H9 (cell line): Measurements from ENCODE around the gene SLC38A3. TPM values are rescaled to one million over a fixed set of nuclear protein-coding genes. Genes with fewer than 3 reads are reported as not detected.

ENCODE experiments used
- DNase-seq: peaks from one replicate; pipeline ENCODE4 v3.0.0-alpha.2; 2017
- H2AFZ ChIP-seq: one replicate; pipeline ENCODE4 v1.6.1; 2013; ENCODE audit warnings: mild to moderate bottlenecking, low read length, control low read depth, moderate library complexity
- H2AK5ac ChIP-seq: 2 replicates; pipeline ENCODE4 v1.6.1; 2013; ENCODE audit warnings: low read length, control low read depth, mixed read lengths; ENCODE audit not compliant: insufficient read length
- H2BK120ac ChIP-seq: one replicate; pipeline ENCODE4 v1.6.1; 2013; ENCODE audit warnings: low read depth, mild to moderate bottlenecking, low read length, control low read depth, inconsistent platforms; ENCODE audit not compliant: poor library complexity, severe bottlenecking
- H2BK12ac ChIP-seq: 2 replicates; pipeline ENCODE4 v1.6.1; 2013; ENCODE audit warnings: low read length, control low read depth, mixed read lengths, low read depth; ENCODE audit not compliant: insufficient read length
- H2BK15ac ChIP-seq: 2 replicates; pipeline ENCODE4 v1.6.1; 2013; ENCODE audit warnings: low read depth, low read length, control low read depth
- H2BK20ac ChIP-seq: one replicate; pipeline ENCODE4 v1.6.1; 2013; ENCODE audit warnings: low read depth, mild to moderate bottlenecking, low read length, control low read depth, inconsistent platforms; ENCODE audit not compliant: poor library complexity, severe bottlenecking
- H2BK5ac ChIP-seq: 2 replicates; pipeline ENCODE4 v1.6.1; 2013; ENCODE audit warnings: low read length, control low read depth, mixed read lengths; ENCODE audit not compliant: insufficient read length
- H3K14ac ChIP-seq: 2 replicates; pipeline ENCODE4 v1.6.1; 2013; ENCODE audit warnings: low read length, control low read depth; ENCODE audit not compliant: insufficient read depth
- H3K18ac ChIP-seq: 2 replicates; pipeline ENCODE4 v1.6.1; 2013; ENCODE audit warnings: low read depth, mild to moderate bottlenecking, mixed read lengths, low read length, control low read depth; ENCODE audit not compliant: insufficient read length
- H3K23ac ChIP-seq: 2 replicates; pipeline ENCODE4 v1.6.1; 2013; ENCODE audit warnings: low read length, control low read depth, mixed read lengths, low read depth; ENCODE audit not compliant: insufficient read length
- H3K23me2 ChIP-seq: 2 replicates; pipeline ENCODE4 v1.6.1; 2013; ENCODE audit warnings: low read depth, mild to moderate bottlenecking, mixed read lengths, low read length, control low read depth; ENCODE audit not compliant: insufficient read length, poor library complexity, severe bottlenecking
- H3K27ac ChIP-seq: 2 replicates; pipeline ENCODE4 v1.5.1; 2013; ENCODE audit warnings: low read length, control low read depth, mixed read lengths, low read depth; ENCODE audit not compliant: insufficient read length
- H3K27me3 ChIP-seq: 2 replicates; pipeline ENCODE4 v1.6.1; 2013; ENCODE audit warnings: low read length, control low read depth, inconsistent platforms; ENCODE audit not compliant: insufficient read depth
- H3K4ac ChIP-seq: 2 replicates; pipeline ENCODE4 v1.6.1; 2013; ENCODE audit warnings: low read depth, mild to moderate bottlenecking, control low read depth, inconsistent platforms, low read length, moderate library complexity
- H3K4me1 ChIP-seq: 2 replicates; pipeline ENCODE4 v1.6.1; 2013; ENCODE audit warnings: low read length, control low read depth, inconsistent platforms; ENCODE audit not compliant: insufficient read depth
- H3K4me2 ChIP-seq: 2 replicates; pipeline ENCODE4 v1.6.1; 2013; ENCODE audit warnings: low read length, control low read depth, mixed read lengths; ENCODE audit not compliant: insufficient read length, insufficient read depth
- H3K56ac ChIP-seq: 2 replicates; pipeline ENCODE4 v1.6.1; 2013; ENCODE audit warnings: low read depth, mild to moderate bottlenecking, mixed read lengths, low read length, control low read depth; ENCODE audit not compliant: insufficient read length
- H3K79me1 ChIP-seq: 2 replicates; pipeline ENCODE4 v1.6.1; 2013; ENCODE audit warnings: low read depth, mild to moderate bottlenecking, moderate library complexity, low read length, control low read depth, inconsistent platforms; ENCODE audit not compliant: insufficient read depth, poor library complexity, severe bottlenecking
- H3K79me2 ChIP-seq: 2 replicates; pipeline ENCODE4 v1.6.1; 2013; ENCODE audit warnings: low read length, control low read depth, inconsistent platforms; ENCODE audit not compliant: insufficient read depth
- H3K9ac ChIP-seq: 2 replicates; pipeline ENCODE4 v1.6.1; 2013; ENCODE audit warnings: low read length, control low read depth, mixed read lengths; ENCODE audit not compliant: insufficient read length; ENCODE audit errors: extremely low read depth
- H3K9me3 ChIP-seq: one replicate; pipeline ENCODE4 v1.6.1; 2013; ENCODE audit warnings: low read depth, low read length, inconsistent platforms; ENCODE audit not compliant: control insufficient read depth
- H3T11ph ChIP-seq: one replicate; pipeline ENCODE4 v1.6.1; 2013; ENCODE audit warnings: mild to moderate bottlenecking, low read length, control low read depth, inconsistent platforms
- H4K20me1 ChIP-seq: one replicate; pipeline ENCODE4 v1.6.1; 2013; ENCODE audit not compliant: control insufficient read depth, insufficient read length, insufficient read depth
- H4K5ac ChIP-seq: 2 replicates; pipeline ENCODE4 v1.6.1; 2013; ENCODE audit warnings: low read depth, mild to moderate bottlenecking, mixed read lengths, low read length, control low read depth; ENCODE audit not compliant: insufficient read length
- H4K8ac ChIP-seq: replicated peaks from 2 replicates; pipeline ENCODE4 v1.6.1; 2013; ENCODE audit warnings: low read length, control low read depth, mixed read lengths, low read depth; ENCODE audit not compliant: insufficient read length
- H4K91ac ChIP-seq: 2 replicates; pipeline ENCODE4 v1.6.1; 2013; ENCODE audit warnings: low read depth, mild to moderate bottlenecking, moderate library complexity, mixed read lengths, low read length, control low read depth; ENCODE audit not compliant: insufficient read length
- H3K27ac Mint-ChIP-seq, 3 experiments: 2 replicates in 2 of 3; 3 replicates in 1 of 3; pipeline ENCODE4 v1.8.0; 2020 to 2021; ENCODE audit warnings: mixed read lengths in 3 of 3, mild to moderate bottlenecking in 1 of 3, moderate library complexity in 1 of 3
- H3K27me3 Mint-ChIP-seq: 2 replicates; pipeline ENCODE4 v1.8.0; 2021; ENCODE audit warnings: low read depth, mild to moderate bottlenecking, moderate library complexity, mixed read lengths
- H3K36me3 Mint-ChIP-seq, 3 experiments: 2 replicates in 2 of 3; 3 replicates in 1 of 3; pipeline ENCODE4 v1.8.0; 2020 to 2021; ENCODE audit warnings: low read depth in 3 of 3, mixed read lengths in 3 of 3; ENCODE audit not compliant: insufficient read depth in 1 of 3
- H3K4me1 Mint-ChIP-seq, 2 experiments: 2 replicates each; pipeline ENCODE4 v1.8.0; 2020; ENCODE audit warnings: mixed read lengths in 2 of 2
- H3K4me3 Mint-ChIP-seq, 2 experiments: 2 replicates in 1 of 2; 3 replicates in 1 of 2; pipeline ENCODE4 v1.8.0; 2020 to 2021; ENCODE audit warnings: mild to moderate bottlenecking in 2 of 2, mixed read lengths in 2 of 2, moderate library complexity in 1 of 2
- H3K9me3 Mint-ChIP-seq, 2 experiments: 2 replicates in 1 of 2; 3 replicates in 1 of 2; pipeline ENCODE4 v1.8.0; 2020; ENCODE audit warnings: mild to moderate bottlenecking in 2 of 2, mixed read lengths in 2 of 2, moderate library complexity in 1 of 2
- WGBS: extraction: QIAGEN DNeasy Blood & Tissue Kit; methylation state at CpG from one replicate; pipeline ENCODE4 v1.1.7; 2013; ENCODE audit warnings: missing lambda C conversion rate, low lambda C conversion rate, mixed read lengths; ENCODE audit not compliant: insufficient read length; ENCODE audit errors: extremely low coverage; 5-methylcytosine and 5-hydroxymethylcytosine counted together
- total RNA-seq: library from RNA; stranded (reverse); gene quantifications from 2 replicates; pipeline ENCODE4 v1.2.1, GENCODE V29; 2021
- TF ChIP-seq, protein P1 (sequence below): fragments of 200-600 bp; sonication (generic); conservative IDR thresholded peaks from 3 replicates; pipeline ENCODE4 v1.8.0; 2021; ENCODE audit warnings: antibody characterized with exemption, mild to moderate bottlenecking

The SLC38A3 gene
- total RNA-seq, 1 experiment from 2014 or later, result 1.4 TPM

DNA sequence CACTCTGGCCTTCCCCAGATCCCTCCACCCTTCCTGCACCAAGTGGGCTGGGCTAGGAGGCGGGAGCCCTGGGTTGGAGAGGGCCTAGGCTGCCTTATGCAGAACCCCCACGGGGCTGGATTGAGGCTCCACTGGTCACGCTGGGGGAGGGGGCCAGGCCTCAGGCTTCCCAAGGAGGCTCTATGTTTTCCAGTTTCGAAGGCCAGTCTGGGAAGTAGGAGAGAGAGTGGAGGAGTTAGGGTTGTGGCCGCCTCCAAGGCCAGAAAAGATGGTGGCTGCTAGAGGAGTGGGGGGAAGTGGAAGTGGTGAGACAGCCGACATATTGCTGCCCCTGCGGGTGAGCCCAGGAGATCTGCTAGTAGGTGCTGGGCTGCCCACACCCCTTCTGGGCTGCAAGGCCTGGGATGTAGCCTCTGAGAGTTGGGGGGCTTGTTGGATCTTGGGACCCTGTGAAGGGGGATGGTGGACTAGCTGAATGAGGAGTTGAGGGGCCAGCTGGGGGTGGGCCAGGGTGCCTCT, 32.1 kb downstream of the SLC38A3 start:
- Histone ChIP-seq H4K20me1 (no peaks in the 10 kb centered on the region), H2BK120ac (no peak overlapping the region), H4K91ac (no peak overlapping the region), H4K8ac (no peak overlapping the region), H3K56ac (no peak overlapping the region), H3K23ac (no peak overlapping the region), H3K4ac (no peak overlapping the region), H2BK5ac (no peak overlapping the region), H2AFZ (no peak overlapping the region), H2BK20ac (no peak overlapping the region), H3K4me1 (peaks cover 12% of the 10 kb centered on the region; the same call in 1 of the 2 replicates), H2BK15ac (no peak overlapping the region), H2AK5ac (no peak overlapping the region), H3T11ph (no peak overlapping the region), H3K79me2 (peaks cover 25% of the 10 kb centered on the region; the same call in 1 of the 2 replicates), H3K9me3 (no peaks in the 10 kb centered on the region), H3K79me1 (peaks cover 6% of the 10 kb centered on the region), H2BK12ac (no peak overlapping the region), H3K27ac (no peak overlapping the region), H3K9ac (peak overlapping the region; percentile 33), H3K4me2 (peak overlapping the region; percentile 91), H3K23me2 (peaks cover 17% of the 10 kb centered on the region), H3K27me3 (no peaks in the 10 kb centered on the region), H4K5ac (no peak overlapping the region), H3K18ac (no peak overlapping the region), H3K14ac (peak overlapping the region; percentile 18; the same call in 1 of the 2 replicates)
- Mint-ChIP-seq H3K4me1 (peaks cover 59 to 67% of the 10 kb centered on the region in 2 experiments), H3K4me3 (peak overlapping the region; percentile 96 to 99), H3K9me3 (no peaks in the 10 kb centered on the region), H3K36me3 (peaks cover 2 to 7% (median 4%) of the 10 kb centered on the region in 3 experiments; a peak in 2 of 7 replicates), H3K27me3 (peaks cover 5% of the 10 kb centered on the region), H3K27ac (peak overlapping the region; percentile 81 to 99 (median 91))
- DNase-seq, result no peak
- no CpG with 5 or more reads among the region's 7 CpGs for WGBS
- TF ChIP-seq, protein P1, sequence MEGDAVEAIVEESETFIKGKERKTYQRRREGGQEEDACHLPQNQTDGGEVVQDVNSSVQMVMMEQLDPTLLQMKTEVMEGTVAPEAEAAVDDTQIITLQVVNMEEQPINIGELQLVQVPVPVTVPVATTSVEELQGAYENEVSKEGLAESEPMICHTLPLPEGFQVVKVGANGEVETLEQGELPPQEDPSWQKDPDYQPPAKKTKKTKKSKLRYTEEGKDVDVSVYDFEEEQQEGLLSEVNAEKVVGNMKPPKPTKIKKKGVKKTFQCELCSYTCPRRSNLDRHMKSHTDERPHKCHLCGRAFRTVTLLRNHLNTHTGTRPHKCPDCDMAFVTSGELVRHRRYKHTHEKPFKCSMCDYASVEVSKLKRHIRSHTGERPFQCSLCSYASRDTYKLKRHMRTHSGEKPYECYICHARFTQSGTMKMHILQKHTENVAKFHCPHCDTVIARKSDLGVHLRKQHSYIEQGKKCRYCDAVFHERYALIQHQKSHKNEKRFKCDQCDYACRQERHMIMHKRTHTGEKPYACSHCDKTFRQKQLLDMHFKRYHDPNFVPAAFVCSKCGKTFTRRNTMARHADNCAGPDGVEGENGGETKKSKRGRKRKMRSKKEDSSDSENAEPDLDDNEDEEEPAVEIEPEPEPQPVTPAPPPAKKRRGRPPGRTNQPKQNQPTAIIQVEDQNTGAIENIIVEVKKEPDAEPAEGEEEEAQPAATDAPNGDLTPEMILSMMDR, result no peak
